ENCODE measurements around the gene ARHGEF16.

GRCh38 chr1:3438661-3439180 lies 15.7 kb upstream of the ARHGEF16 start:
- TF ChIP-seq CTCF (IDR thresholded peaks at IDR 0.05) (no peak), POLR2AphosphoS5 (IDR thresholded peaks at IDR 0.05) (no peak)
